BLaER1 treated with 17β-estradiol and CSF1 and Interleukin-3, amounts not matched to agents 10 nM and 100 nM (cell line): ENCODE data around the gene DENND10.

Experiments
- H3K27ac ChIP-seq, 11 experiments: shearing (Covaris generic); formaldehyde crosslinking; 2 replicates each; pipeline ENCODE4 v1.8.1; 2022
- H3K27me3 ChIP-seq, 11 experiments: shearing (Covaris generic); formaldehyde crosslinking; 2 replicates each; pipeline ENCODE4 v1.8.1; 2022
- H3K36me3 ChIP-seq, 11 experiments: shearing (Covaris generic); formaldehyde crosslinking; 2 replicates each; pipeline ENCODE4 v1.8.1; 2022
- H3K4me1 ChIP-seq, 10 experiments: shearing (Covaris generic); formaldehyde crosslinking; 2 replicates each; pipeline ENCODE4 v1.8.1; 2022
- H3K4me2 ChIP-seq, 11 experiments: shearing (Covaris generic); formaldehyde crosslinking; 2 replicates each; pipeline ENCODE4 v1.8.1; 2022
- H3K4me3 ChIP-seq, 10 experiments: shearing (Covaris generic); formaldehyde crosslinking; 2 replicates each; pipeline ENCODE4 v1.8.1; 2022
- H3K9ac ChIP-seq, 11 experiments: shearing (Covaris generic); formaldehyde crosslinking; 2 replicates each; pipeline ENCODE4 v1.8.1; 2022
- H3K9me3 ChIP-seq, 11 experiments: shearing (Covaris generic); formaldehyde crosslinking; replicated peaks in 1 of 11; 2 replicates each; pipeline ENCODE4 v1.8.1; 2022
- H4K20me1 ChIP-seq, 11 experiments: shearing (Covaris generic); formaldehyde crosslinking; 2 replicates each; pipeline ENCODE4 v1.8.1; 2022
- Cebpa-rat ChIP-seq, 11 experiments: shearing (Covaris generic); IDR thresholded peaks; 2 replicates each; pipeline ENCODE4 v1.8.1; 2022

Gene DENND10

GRCh38 chr10:119073584-119073983 lies 30.3 kb upstream of the DENND10 start:
- Histone ChIP-seq H3K9me3 (peaks cover 0 to 9% (median 0%) of the 10 kb centered on the region in 11 experiments; a peak in 7 of 22 replicates), H3K27ac (no peak overlapping the region), H3K4me2 (no peak overlapping the region), H3K4me3 (no peak overlapping the region), H3K27me3 (no peaks in the 10 kb centered on the region), H4K20me1 (peaks cover 99 to 100% (median 100%) of the 10 kb centered on the region in 11 experiments), H3K9ac (no peak overlapping the region), H3K36me3 (peaks cover 63 to 95% (median 93%) of the 10 kb centered on the region in 11 experiments), H3K4me1 (peaks cover 21 to 29% (median 22%) of the 10 kb centered on the region in 10 experiments)
- TF ChIP-seq Cebpa-rat (IDR thresholded peaks at IDR 0.05): no peak

DNA sequence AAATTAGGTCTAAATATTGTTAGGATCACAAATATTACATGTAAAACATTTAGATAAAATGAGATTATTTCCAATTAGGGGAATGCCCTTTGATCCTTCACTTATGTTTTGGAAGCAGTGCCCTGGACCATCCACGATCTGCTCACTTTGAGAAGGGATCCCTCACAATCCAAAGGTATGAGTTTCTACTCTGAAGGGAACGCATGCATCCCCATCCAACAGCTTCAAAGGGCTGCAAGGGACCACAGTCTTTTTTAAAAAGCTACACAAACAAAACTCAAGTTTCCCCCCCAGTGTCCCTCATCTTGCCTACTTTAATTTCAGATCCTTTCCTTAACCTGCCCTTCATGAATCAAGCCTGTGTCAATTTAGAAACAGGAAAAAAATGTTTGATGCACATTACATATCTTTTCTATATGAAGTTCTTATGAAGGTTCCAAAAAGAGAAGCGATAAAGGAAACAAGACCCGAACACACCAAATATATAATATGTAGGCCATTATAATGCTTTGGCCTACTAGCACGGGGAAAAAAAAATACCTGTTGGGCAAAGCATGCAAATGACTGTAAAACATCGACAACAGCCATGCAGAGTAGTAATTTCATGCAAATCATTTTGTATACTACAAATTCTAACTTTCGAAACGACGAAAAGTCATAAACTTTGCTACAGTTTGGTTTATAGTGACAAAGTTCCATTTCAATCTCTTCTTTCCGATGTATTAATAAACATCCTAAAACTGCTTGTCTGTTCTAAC lies 25.3 kb upstream of the DENND10 start:
- H3K9ac ChIP-seq: peak overlapping the region; percentile 99 to 100 (median 100)
- no peak for TF ChIP-seq Cebpa-rat (IDR thresholded peaks at IDR 0.05)
- H3K27ac ChIP-seq: peak overlapping the region in 10 of 11 experiments; percentile 98 to 100 (median 100); a peak in 17 of 22 replicates
- peak overlapping the region; percentile 83 to 99 (median 85) for H3K4me2 ChIP-seq
- peaks cover 0 to 9% (median 0%) of the 10 kb centered on the region in 11 experiments; a peak in 7 of 22 replicates for H3K9me3 ChIP-seq
- H3K4me3 ChIP-seq: peak overlapping the region; percentile 87 to 100 (median 94)
- no peaks in the 10 kb centered on the region for H3K27me3 ChIP-seq
- H3K4me1 ChIP-seq: peaks cover 34 to 50% (median 43%) of the 10 kb centered on the region in 10 experiments
- peaks cover 63 to 69% (median 67%) of the 10 kb centered on the region in 11 experiments for H4K20me1 ChIP-seq
- peaks cover 12 to 56% (median 48%) of the 10 kb centered on the region in 11 experiments for H3K36me3 ChIP-seq

- Histone ChIP-seq H3K27ac (peak overlapping the region; percentile 98 to 100 (median 100)), H3K4me3 (peak overlapping the region; percentile 87 to 100 (median 94)), H3K4me1 (peaks cover 34 to 57% (median 43%) of the 10 kb centered on the region in 10 experiments), H3K27me3 (no peaks in the 10 kb centered on the region), H4K20me1 (peaks cover 51 to 57% (median 54%) of the 10 kb centered on the region in 11 experiments), H3K9me3 (peaks cover 0 to 9% (median 0%) of the 10 kb centered on the region in 11 experiments; a peak in 7 of 22 replicates), H3K36me3 (peaks cover 0 to 43% (median 35%) of the 10 kb centered on the region in 11 experiments; a peak in 20 of 22 replicates), H3K9ac (peak overlapping the region; percentile 99 to 100 (median 100)), H3K4me2 (peak overlapping the region; percentile 83 to 99 (median 85))
- no peak for TF ChIP-seq Cebpa-rat (IDR thresholded peaks at IDR 0.05)
Observed at GRCh38 chr10:119079599-119080520, 24.1 kb upstream of the DENND10 start.

DNA sequence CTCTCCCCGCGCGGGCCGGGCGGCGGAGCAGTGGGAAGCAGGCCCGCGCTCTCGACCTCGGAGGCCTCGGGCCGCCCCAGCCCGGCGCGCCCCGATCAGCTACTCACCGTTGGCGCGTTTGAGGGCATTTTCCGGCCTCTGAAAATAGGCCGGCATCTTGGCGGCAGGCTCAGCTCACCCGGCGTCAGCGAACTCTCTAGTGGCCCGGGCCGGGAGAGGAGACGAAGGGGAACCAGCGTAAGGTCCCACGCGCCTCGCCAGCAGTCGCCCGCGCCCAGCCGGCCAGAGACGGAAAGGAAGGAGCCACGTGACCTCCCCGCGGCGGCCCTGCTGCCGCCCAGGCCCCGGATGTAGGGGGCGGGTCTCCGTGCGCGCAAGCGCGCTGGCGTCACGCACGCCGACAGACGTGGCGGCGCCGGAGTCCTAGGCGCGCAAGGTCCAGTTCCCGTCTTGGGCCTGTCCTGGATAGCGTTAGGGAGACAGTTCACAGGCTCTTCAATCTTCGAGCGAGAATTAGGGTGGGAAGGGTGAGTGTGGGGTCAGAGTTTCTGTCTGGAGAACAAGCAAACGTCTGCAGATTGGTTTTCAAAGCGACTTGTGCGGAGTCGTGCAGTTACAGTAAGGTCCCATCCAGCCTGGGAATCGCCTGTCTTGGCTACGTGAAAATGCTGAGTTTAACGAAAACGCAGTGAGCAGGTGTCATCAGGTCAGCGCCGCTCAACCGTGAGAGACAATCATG lies 23.2 kb upstream of the DENND10 start, which contains the start of gene EIF3A:
Gene EIF3A (minus strand): TSS at position 297 of the 739 bp plus-strand sequence. CDS start 141 bp downstream, at position 156.
- Histone ChIP-seq H3K36me3 (peaks cover 0 to 39% (median 31%) of the 10 kb centered on the region in 11 experiments; a peak in 19 of 22 replicates), H3K27me3 (no peaks in the 10 kb centered on the region), H3K9ac (peak within 1 kb of the TSS; percentile 99 to 100 (median 100)), H4K20me1 (peaks cover 43 to 49% (median 46%) of the 10 kb centered on the region in 11 experiments), H3K4me2 (peak within 1 kb of the TSS; percentile 83 to 99 (median 87)), H3K9me3 (peaks cover 0 to 9% (median 0%) of the 10 kb centered on the region in 11 experiments; a peak in 7 of 22 replicates), H3K4me1 (peaks cover 34 to 60% (median 43%) of the 10 kb centered on the region in 10 experiments), H3K27ac (peak within 1 kb of the TSS; percentile 98 to 100 (median 100)), H3K4me3 (peak within 1 kb of the TSS; percentile 87 to 100 (median 94))
- TF ChIP-seq Cebpa-rat (IDR thresholded peaks at IDR 0.05): no peak

DNA sequence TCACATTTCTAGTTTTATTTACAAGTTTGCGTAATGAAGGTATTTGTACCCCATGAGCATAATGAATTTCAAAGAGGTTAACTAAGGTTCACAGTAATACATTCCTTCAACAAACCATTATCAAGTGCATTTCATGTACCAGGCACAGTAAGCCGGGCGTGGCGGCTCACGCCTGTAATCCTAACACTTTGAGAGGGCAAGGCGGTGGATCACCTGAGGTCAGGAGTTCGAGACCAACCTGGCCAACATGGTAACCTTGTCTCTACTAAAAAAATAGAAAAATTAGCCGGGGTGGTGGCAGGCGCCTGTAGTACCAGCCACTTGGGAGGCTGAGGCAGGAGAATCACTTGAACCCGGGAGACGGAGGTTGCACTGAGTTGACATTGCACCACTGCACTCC lies 19.0 kb upstream of the DENND10 start:
- Histone ChIP-seq H3K27me3 (no peaks in the 10 kb centered on the region), H3K27ac (no peak overlapping the region), H3K9me3 (no peaks in the 10 kb centered on the region), H3K9ac (no peak overlapping the region), H4K20me1 (peaks cover under 1 to 6% (median 4%) of the 10 kb centered on the region in 11 experiments; a peak in 16 of 22 replicates), H3K4me2 (0 out of 22 replicates have a peak overlapping the region, but pooled peaks of 1 of the 11 experiments have one; percentile 0), H3K36me3 (no peaks in the 10 kb centered on the region), H3K4me1 (peaks cover 6 to 40% (median 18%) of the 10 kb centered on the region in 10 experiments; a peak in 17 of 20 replicates), H3K4me3 (no peak overlapping the region)
- TF ChIP-seq Cebpa-rat (IDR thresholded peaks at IDR 0.05): no peak

DNA sequence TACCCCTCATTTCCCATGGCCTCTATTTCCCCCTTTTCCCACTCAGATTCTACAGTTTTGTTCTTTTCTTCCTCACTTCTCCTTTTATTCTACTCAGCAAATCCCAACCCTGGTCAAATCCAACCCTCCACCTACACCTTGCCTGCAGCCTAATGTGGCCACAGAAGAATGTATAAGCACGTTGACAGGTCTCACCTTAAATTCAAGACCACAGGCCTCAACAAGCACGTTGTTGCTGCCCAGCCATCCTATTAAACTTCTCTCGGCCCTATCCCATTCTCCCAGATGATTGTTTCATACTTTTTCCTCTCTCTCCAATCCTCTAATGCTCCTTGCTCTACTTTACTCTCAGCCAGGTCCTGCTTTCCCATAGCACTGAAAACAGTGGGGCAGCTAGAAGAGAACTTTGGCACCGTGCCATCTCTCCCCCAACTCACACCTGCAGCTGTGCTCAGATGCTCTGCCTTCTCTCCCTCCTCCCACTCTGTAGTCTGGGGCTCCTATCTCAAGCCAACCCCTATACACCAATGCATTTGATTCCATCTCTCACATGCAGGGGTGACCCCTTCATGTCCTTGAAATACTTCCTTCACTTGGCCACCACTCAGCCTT lies 16.5 kb upstream of the DENND10 start:
- TF ChIP-seq Cebpa-rat (IDR thresholded peaks at IDR 0.05): no peak
- Histone ChIP-seq H3K9ac (no peak overlapping the region), H3K4me1 (peaks cover 0 to 48% (median 15%) of the 10 kb centered on the region in 10 experiments; a peak in 18 of 20 replicates), H3K9me3 (no peaks in the 10 kb centered on the region), H3K4me2 (peak overlapping the region in 3 of 11 experiments; percentile 4 to 37 (median 17); a peak in 2 of 22 replicates), H3K27ac (no peak overlapping the region), H4K20me1 (no peaks in the 10 kb centered on the region), H3K36me3 (no peaks in the 10 kb centered on the region), H3K4me3 (no peak overlapping the region), H3K27me3 (no peaks in the 10 kb centered on the region)

DNA sequence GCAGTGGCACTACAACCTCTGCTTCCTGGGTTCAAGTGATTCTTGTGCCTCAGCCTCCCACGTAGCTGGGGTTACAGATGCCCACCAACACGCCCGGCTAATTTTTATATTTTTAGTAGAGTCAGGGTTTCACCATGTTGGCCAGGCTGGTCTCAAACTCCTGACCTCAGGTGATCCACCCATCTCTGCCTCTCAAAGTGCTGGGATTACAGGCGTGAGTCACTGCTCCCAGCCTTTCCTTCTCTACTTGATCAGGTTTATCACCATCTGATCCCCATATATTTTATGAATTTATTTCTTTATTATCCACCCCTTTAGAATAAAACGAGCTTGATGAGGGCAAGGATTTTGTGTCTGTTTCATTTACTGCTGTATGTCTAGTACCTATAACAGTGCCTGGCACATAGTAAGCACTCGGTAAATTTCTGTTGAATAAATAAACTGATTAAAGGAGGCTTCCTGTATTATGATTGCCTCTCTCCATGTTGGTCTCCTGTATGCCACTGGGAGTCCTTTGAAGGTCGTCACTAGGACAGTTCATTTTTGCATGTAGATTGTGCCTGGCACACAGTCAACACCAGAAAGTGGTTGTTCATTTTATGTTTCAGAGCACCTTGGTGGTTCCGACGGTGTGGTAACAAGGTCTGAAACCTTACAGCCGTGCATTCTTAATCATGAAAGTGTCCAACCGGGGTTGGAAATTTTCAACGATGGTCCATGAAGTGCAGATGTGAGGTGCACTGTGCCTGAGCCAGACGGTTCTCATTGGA lies 13.7 kb upstream of the DENND10 start:
- peak overlapping the region in 2 of 11 experiments; percentile 9 to 59; a peak in 2 of 22 replicates for H3K27ac ChIP-seq
- H3K27me3 ChIP-seq: no peaks in the 10 kb centered on the region
- no peak for TF ChIP-seq Cebpa-rat (IDR thresholded peaks at IDR 0.05)
- H3K4me3 ChIP-seq: no peak overlapping the region
- peaks cover 0 to 32% (median 12%) of the 10 kb centered on the region in 10 experiments; a peak in 18 of 20 replicates for H3K4me1 ChIP-seq
- H3K36me3 ChIP-seq: no peaks in the 10 kb centered on the region
- H3K9ac ChIP-seq: no peak overlapping the region
- no peaks in the 10 kb centered on the region for H3K9me3 ChIP-seq
- H4K20me1 ChIP-seq: no peaks in the 10 kb centered on the region
- H3K4me2 ChIP-seq: peak overlapping the region in 7 of 11 experiments; percentile 8 to 73 (median 54); a peak in 11 of 22 replicates
